SK-N-MC (cell line): Measurements from ENCODE around the gene CHRNA1.
"Not testable (repeated sequence)": the region's sequence is repeated elsewhere in the genome, so short reads cannot be mapped to it uniquely, and the experiment has no call there.

Experiments used
- DNase-seq: peaks from one replicate; pipeline ENCODE4 v3.0.0-alpha.2; 2011; ENCODE audit warnings: low read depth, low spot score
- H3K27ac ChIP-seq: fragments of 200-600 bp; sonication (generic); 2 replicates; pipeline ENCODE4 v1.5.1; 2016; ENCODE audit warnings: mixed run types
- H3K36me3 ChIP-seq: fragments of 200-600 bp; sonication (generic); 2 replicates; pipeline ENCODE4 v1.6.1; 2017; ENCODE audit warnings: antibody characterized with exemption, low read length, mixed read lengths; ENCODE audit not compliant: insufficient read depth
- H3K4me3 ChIP-seq: fragments of 200-600 bp; sonication (generic); 2 replicates; pipeline ENCODE4 v1.5.1; 2016
- H3K9ac ChIP-seq: fragments of 200-600 bp; sonication (generic); 2 replicates; pipeline ENCODE4 v1.8.0; 2017; ENCODE audit warnings: mixed run types, mixed read lengths; ENCODE audit not compliant: insufficient read length
- H3K9me3 ChIP-seq: fragments of 200-600 bp; sonication (generic); 2 replicates; pipeline ENCODE4 v1.6.1; 2017; ENCODE audit warnings: low read depth, mild to moderate bottlenecking, antibody characterized with exemption, low read length, moderate library complexity, mixed read lengths
- EZH2 ChIP-seq: fragments of 200-600 bp; sonication (generic); IDR thresholded peaks from one replicate; pipeline ENCODE4 v1.6.1; 2017; ENCODE audit warnings: antibody characterized with exemption
- FOXP2 ChIP-seq: optimal IDR thresholded peaks from 2 replicates; pipeline ENCODE3; 2011; ENCODE audit warnings: mild to moderate bottlenecking, moderate library complexity; ENCODE audit not compliant: insufficient read depth; ENCODE audit errors: extremely low read length, control extremely low read depth
- POLR2AphosphoS5 ChIP-seq: IDR thresholded peaks from 2 replicates; pipeline ENCODE4 v1.6.1; 2012; ENCODE audit warnings: mild to moderate bottlenecking, low read depth, low read length, borderline replicate concordance

CHRNA1 gene

DNA sequence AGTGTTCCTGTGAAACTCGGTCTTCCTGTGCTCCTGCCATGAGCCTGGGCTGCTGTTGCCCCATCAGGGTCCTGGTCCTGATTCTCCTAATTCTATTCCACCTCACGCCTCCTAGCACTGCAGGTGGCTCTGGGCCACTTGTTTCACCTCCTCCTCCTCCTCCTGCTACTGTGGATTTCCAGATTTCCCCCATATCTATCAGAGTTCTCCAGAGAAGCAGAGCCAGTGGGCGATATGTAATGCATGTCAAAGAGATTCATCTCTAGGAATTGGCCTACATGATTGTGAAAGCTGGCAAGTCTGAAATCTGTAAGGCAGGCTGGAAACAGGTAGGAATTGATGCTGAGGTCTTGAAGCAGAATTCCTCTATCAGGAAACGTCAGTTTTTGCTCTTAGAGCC is 45.3 kb downstream of the CHRNA1 start:
- Histone ChIP-seq H3K9ac (no peak overlapping the region), H3K27ac (no peak overlapping the region), H3K4me3 (no peak overlapping the region), H3K9me3 (no peaks in the 10 kb centered on the region), H3K36me3 (no peaks in the 10 kb centered on the region)
- TF ChIP-seq POLR2AphosphoS5 (no peak), EZH2 (no peak), FOXP2 (no peak)
- no peak for DNase-seq

GRCh38 chr2:174718591-174718990 is 45.7 kb downstream of the CHRNA1 start:
- Histone ChIP-seq H3K27ac (no peak overlapping the region), H3K36me3 (no peaks in the 10 kb centered on the region), H3K9ac (no peak overlapping the region), H3K9me3 (no peaks in the 10 kb centered on the region), H3K4me3 (no peak overlapping the region)
- TF ChIP-seq POLR2AphosphoS5 (no peak), EZH2 (no peak), FOXP2 (no peak)
- no peak for DNase-seq

DNA sequence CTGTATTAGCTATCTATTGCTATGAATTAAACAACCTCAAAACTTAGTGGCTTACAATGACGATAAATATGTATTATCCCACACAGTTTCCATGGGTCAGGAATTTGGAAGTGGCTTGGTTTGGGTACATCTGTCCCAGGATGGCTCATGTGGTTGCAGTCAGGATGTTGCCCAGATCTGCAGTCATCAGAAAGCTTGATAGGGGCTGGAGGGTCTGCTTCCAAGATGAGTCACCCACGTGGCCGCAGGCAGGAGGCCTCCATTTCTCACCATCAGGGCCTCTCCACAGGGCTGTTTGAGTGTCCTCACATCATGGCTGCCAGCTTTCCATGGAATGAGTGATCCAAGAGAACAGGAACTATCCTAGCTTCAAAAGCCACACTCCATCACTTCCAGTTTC is 46.4 kb downstream of the CHRNA1 start:
- no peaks in the 10 kb centered on the region for H3K9me3 ChIP-seq
- DNase-seq, result no peak
- no peak overlapping the region for H3K9ac ChIP-seq
- H3K27ac ChIP-seq, result no peak overlapping the region
- no peak overlapping the region for H3K4me3 ChIP-seq
- TF ChIP-seq POLR2AphosphoS5, result no peak
- TF ChIP-seq EZH2, result no peak
- no peak for TF ChIP-seq FOXP2
- H3K36me3 ChIP-seq, result no peaks in the 10 kb centered on the region

DNA sequence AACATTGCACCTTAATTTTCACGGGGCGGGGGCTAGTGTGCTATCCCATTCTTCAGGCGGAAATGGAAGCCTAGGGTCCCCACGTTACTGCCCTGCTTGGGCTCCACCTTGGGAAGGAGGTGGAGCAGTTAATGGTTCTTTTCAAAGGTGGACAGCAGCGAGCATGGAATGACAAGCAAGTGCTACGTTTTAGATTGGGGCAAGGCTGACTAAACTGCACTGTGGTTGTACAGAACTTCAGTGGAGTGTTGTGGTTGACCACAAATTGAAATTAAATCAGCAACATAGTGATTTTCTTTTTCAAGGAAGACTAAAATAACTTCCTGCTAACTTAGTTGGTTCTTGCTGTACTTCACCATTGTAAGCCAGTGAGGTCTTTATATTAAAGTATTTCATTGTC is 47.0 kb downstream of the CHRNA1 start:
- Histone ChIP-seq H3K27ac (no peak overlapping the region), H3K4me3 (no peak overlapping the region), H3K9me3 (no peaks in the 10 kb centered on the region), H3K36me3 (no peaks in the 10 kb centered on the region), H3K9ac (no peak overlapping the region)
- peak; percentile 42 for DNase-seq
- no peak; the same call in 1 of the 2 replicates for TF ChIP-seq POLR2AphosphoS5
- TF ChIP-seq FOXP2, result no peak
- TF ChIP-seq EZH2, result no peak

DNA sequence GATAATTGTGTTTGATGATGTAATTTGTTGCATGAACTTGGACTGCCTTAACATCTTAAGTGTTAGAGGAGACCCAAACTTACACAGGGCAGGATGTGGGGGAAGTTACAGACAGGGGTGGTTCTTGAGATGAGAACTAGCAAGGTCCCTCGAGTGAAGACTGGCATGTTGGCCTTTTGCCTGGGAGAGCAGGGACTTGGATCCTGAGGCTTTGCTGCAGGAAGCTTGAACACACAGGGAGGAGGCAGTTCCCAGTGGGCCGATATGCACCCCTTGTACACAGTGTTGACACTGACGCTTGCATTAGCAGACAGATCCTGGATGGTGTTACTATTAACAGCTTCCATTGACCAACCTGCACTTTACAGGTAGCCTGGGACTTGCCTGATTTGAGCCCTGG is 47.5 kb downstream of the CHRNA1 start:
- Histone ChIP-seq H3K4me3 (no peak overlapping the region), H3K36me3 (no peaks in the 10 kb centered on the region), H3K9me3 (no peaks in the 10 kb centered on the region), H3K9ac (no peak overlapping the region), H3K27ac (no peak overlapping the region)
- TF ChIP-seq EZH2 (no peak), FOXP2 (no peak), POLR2AphosphoS5 (no peak)
- no peak for DNase-seq

- H3K36me3 ChIP-seq, result no peaks in the 10 kb centered on the region
- no peak overlapping the region for H3K4me3 ChIP-seq
- no peak overlapping the region for H3K9ac ChIP-seq
Measured at GRCh38 chr2:174713686-174714085, 50.6 kb downstream of the CHRNA1 start.

DNA sequence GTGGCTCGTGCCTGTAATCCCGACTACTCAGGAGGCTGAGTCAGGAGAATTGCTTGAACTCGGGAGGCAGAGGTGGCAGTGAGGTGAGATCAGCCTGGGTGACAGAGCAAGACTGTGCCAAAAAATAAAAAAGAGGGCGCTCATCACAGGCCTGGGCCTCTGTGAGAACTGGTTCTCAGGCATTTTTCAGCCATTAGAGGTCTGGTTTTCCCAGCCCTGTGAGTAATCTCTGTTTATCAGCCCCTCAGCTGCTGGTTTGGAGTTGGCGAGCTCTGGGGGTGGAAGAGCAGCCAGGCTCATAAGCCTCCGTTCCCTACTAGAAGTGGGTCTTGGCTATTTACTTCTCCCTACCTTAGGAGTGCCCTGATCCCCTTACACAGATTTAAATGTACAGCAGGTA is 53.1 kb downstream of the CHRNA1 start:
- H3K36me3 ChIP-seq, result no peaks in the 10 kb centered on the region
- H3K27ac ChIP-seq, result no peak overlapping the region
- H3K9me3 ChIP-seq, result no peaks in the 10 kb centered on the region
- TF ChIP-seq POLR2AphosphoS5, result no peak
- no peak for TF ChIP-seq EZH2
- no peak for TF ChIP-seq FOXP2
- no peak for DNase-seq
- H3K9ac ChIP-seq, result no peak overlapping the region
- no peak overlapping the region for H3K4me3 ChIP-seq

More at GRCh38 chr2:174713686-174714085, 50.6 kb downstream of the CHRNA1 start:
- no peak overlapping the region for H3K27ac ChIP-seq
- DNase-seq, result no peak
- TF ChIP-seq EZH2, result no peak
- TF ChIP-seq FOXP2, result no peak
- TF ChIP-seq POLR2AphosphoS5, result no peak
- H3K9me3 ChIP-seq, result no peaks in the 10 kb centered on the region

DNA sequence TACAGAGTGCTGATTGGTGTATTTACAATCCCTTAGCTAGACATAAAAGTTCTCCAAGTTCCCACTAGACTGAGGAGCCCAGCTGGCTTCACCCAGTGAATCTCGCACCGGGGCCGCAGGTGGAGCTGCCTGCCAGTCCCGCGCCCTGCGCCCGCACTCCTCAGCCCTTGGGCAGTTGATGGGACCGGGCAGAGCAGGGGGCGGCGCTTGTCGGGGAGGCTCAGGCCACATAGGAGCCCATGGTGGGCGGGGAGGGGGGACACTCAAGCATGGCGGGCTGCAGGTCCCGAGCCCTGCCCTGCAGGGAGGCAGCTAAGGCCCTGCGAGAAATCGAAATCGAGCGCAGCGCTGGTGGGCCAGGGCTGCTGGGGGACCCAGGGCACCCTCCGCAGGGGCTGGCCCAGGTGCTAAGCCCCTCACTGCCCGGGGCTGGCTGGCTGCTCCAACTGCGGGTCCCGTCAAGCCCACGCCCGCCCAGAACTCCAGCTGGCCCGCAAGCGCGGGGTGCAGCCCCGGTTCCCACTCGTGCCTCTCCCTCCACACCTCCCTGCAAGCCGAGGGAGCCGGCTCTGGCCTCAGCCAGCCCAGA is 54.8 kb downstream of the CHRNA1 start:
- not testable (repeated sequence) for H3K9ac ChIP-seq, H3K27ac ChIP-seq, DNase-seq, H3K4me3 ChIP-seq, H3K36me3 ChIP-seq, H3K9me3 ChIP-seq

GRCh38 chr2:174708713-174709112 is 55.6 kb downstream of the CHRNA1 start:
- H3K9ac ChIP-seq, result no peak overlapping the region
- H3K9me3 ChIP-seq, result no peaks in the 10 kb centered on the region
- no peak overlapping the region for H3K4me3 ChIP-seq
- no peak for DNase-seq
- no peak for TF ChIP-seq EZH2
- TF ChIP-seq POLR2AphosphoS5, result no peak
- TF ChIP-seq FOXP2, result no peak
- H3K36me3 ChIP-seq, result no peaks in the 10 kb centered on the region
- no peak overlapping the region for H3K27ac ChIP-seq
